ENCODE results near the gene LGR6. TPM values are rescaled to one million over a fixed set of nuclear protein-coding genes. Genes with fewer than 3 reads are reported as not detected.

The LGR6 gene
- total and polyA plus RNA-seq, 2 donors (not counting 1 experiment from before 2014, with no cell fraction given): 0.28 TPM; not detected in 1

- no peak overlapping the region for H3K4me3 ChIP-seq (ENCODE audit: control extremely low read depth in 1 of 5, extremely low read depth in 1 of 5, insufficient read depth in 1 of 5, low read depth in 2 of 5, low read length in 4 of 5)
- H4K20me1 ChIP-seq (ENCODE audit: control insufficient read depth, insufficient read depth, low read length, poor library complexity, severe bottlenecking): no peaks in the 10 kb centered on the region
- no peak overlapping the region for H2AFZ ChIP-seq (ENCODE audit: insufficient read depth, low read depth, low read length, poor library complexity, severe bottlenecking)
- ChIA-PET CTCF (interaction anchor here (0.7 to 3.0 kb wide), 4 partner anchors 32 to 445 kb away, joined by 3 to 18 read pairs (median 4); no protein-coding TSS in a partner anchor), POLR2A (no interaction called here)
- no peak overlapping the region for H3K27ac ChIP-seq (ENCODE audit: low read length in 2 of 2)
- intact Hi-C loops (cut with micrococcal nuclease): loop anchor here (1.0 kb wide), 1 partner anchor 41 kb away; no protein-coding TSS in a partner anchor
- peaks cover 0 to 18% (median 0%) of the 10 kb centered on the region in 4 experiments for H3K27me3 ChIP-seq (replicated peaks in 1 of 4; ENCODE audit: control extremely low read depth in 1 of 4, control insufficient read depth in 3 of 4, insufficient read depth in 4 of 4, low read length in 3 of 4)
- H3K4me1 Mint-ChIP-seq: no peaks in the 10 kb centered on the region
- no peaks in the 10 kb centered on the region for H3K79me2 ChIP-seq (ENCODE audit: control insufficient read depth, insufficient read depth, low read length)
- H3K4me3 Mint-ChIP-seq: no peak overlapping the region
- no peaks in the 10 kb centered on the region for H3K36me3 ChIP-seq (replicated peaks in 1 of 2; ENCODE audit: control extremely low read depth in 1 of 2, control insufficient read depth in 1 of 2, extremely low read depth in 1 of 2, insufficient read depth in 2 of 2, low read length in 1 of 2)
- H3K9me3 Mint-ChIP-seq (ENCODE audit: insufficient read depth): no peaks in the 10 kb centered on the region
- H3K9me3 ChIP-seq (ENCODE audit: control extremely low read depth in 1 of 3, control insufficient read depth in 2 of 3, insufficient read depth in 1 of 3, low read length in 2 of 3): no peaks in the 10 kb centered on the region
- H3K4me2 ChIP-seq (replicated peaks; ENCODE audit: low read depth, low read length, poor library complexity, severe bottlenecking): no peak overlapping the region
- DNase-seq: peak; percentile 13
- no peak overlapping the region for H3K9ac ChIP-seq (ENCODE audit: low read length)
- no peaks in the 10 kb centered on the region for H3K4me1 ChIP-seq (ENCODE audit: control insufficient read depth in 2 of 2, insufficient read depth in 2 of 2, low read length in 2 of 2)
- no peak for ATAC-seq (ENCODE audit: low read depth)
- TF ChIP-seq EZH2 (IDR thresholded peaks at IDR 0.05; ENCODE audit: borderline replicate concordance, insufficient read depth, low read depth, low read length, poor library complexity, severe bottlenecking): no peak
- TF ChIP-seq CTCF (IDR thresholded peaks at IDR 0.05): no peak
- WGBS (ENCODE audit: insufficient coverage): no CpG with 5 or more reads among the region's 1 CpG
- H3K27ac Mint-ChIP-seq: no peak overlapping the region
- peaks cover 30% of the 10 kb centered on the region for H3K27me3 Mint-ChIP-seq
These were observed 81.0 kb downstream of the LGR6 start for GRCh38 chr1:202274611-202275010.

DNA sequence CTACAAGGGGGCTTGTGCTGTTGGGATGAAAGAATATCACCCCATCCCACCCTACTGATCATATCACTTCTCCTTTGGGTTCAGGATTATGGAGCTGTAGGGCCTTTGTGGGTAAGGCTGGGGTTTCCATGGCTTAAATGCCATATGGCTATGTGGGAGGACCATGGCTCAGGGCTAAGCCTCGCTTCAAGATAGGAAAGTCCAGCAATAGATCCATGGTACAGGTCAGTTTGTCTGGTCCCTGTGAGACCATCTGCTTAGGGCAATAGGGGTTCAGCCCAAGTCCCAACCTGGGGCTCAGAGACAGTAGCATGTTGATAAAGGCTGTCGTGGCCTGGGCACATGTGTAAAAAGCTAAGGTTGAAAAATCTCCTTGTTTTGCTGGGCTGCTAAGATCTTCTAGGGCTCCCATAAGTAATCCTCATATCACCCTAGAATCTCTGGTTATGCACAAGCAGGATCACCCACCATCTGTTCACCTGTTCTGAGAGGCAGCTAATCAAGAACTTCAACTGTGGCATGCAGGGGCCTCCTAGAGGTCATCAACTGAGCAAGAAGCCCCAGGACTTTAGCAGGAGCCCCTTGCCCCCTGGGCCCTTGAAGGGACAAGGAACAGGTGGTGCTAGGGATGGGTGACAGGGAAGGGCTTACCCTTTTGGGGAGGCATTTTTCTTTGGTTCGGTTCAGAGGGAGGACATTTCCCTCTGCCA lies 81.6 kb downstream of the LGR6 start:
- POLR2A ChIA-PET: no interaction called here
- no peaks in the 10 kb centered on the region for H3K9me3 ChIP-seq (ENCODE audit: control extremely low read depth in 1 of 3, control insufficient read depth in 2 of 3, insufficient read depth in 1 of 3, low read length in 2 of 3)
- no peaks in the 10 kb centered on the region for H3K9me3 Mint-ChIP-seq (ENCODE audit: insufficient read depth)
- 96% methylated on average over 3 of the region's 3 CpGs for WGBS (ENCODE audit: insufficient coverage)
- no peak overlapping the region for H3K4me3 Mint-ChIP-seq
- H3K9ac ChIP-seq (ENCODE audit: low read length): no peak overlapping the region
- intact Hi-C loops (cut with micrococcal nuclease): no loop called here
- CTCF ChIA-PET: interaction anchor here (1.1 to 3.0 kb wide), 2 partner anchors 31 to 445 kb away, joined by 3 to 18 read pairs; no protein-coding TSS in a partner anchor
- no peak for ATAC-seq (ENCODE audit: low read depth)
- H3K27ac Mint-ChIP-seq: no peak overlapping the region
- H2AFZ ChIP-seq (ENCODE audit: insufficient read depth, low read depth, low read length, poor library complexity, severe bottlenecking): no peak overlapping the region
- H3K27me3 Mint-ChIP-seq: peaks cover 30% of the 10 kb centered on the region
- no peaks in the 10 kb centered on the region for H3K4me1 Mint-ChIP-seq
- H3K27ac ChIP-seq (ENCODE audit: low read length in 2 of 2): no peak overlapping the region
- no peak for DNase-seq
- H4K20me1 ChIP-seq (ENCODE audit: control insufficient read depth, insufficient read depth, low read length, poor library complexity, severe bottlenecking): no peaks in the 10 kb centered on the region
- TF ChIP-seq CTCF (IDR thresholded peaks at IDR 0.05) (no peak), EZH2 (IDR thresholded peaks at IDR 0.05; ENCODE audit: borderline replicate concordance, insufficient read depth, low read depth, low read length, poor library complexity, severe bottlenecking) (no peak)
- H3K4me2 ChIP-seq (replicated peaks; ENCODE audit: low read depth, low read length, poor library complexity, severe bottlenecking): no peak overlapping the region
- H3K4me1 ChIP-seq (ENCODE audit: control insufficient read depth in 2 of 2, insufficient read depth in 2 of 2, low read length in 2 of 2): no peaks in the 10 kb centered on the region
- H3K27me3 ChIP-seq (replicated peaks in 1 of 4; ENCODE audit: control extremely low read depth in 1 of 4, control insufficient read depth in 3 of 4, insufficient read depth in 4 of 4, low read length in 3 of 4): peaks cover 0 to 18% (median 0%) of the 10 kb centered on the region in 4 experiments
- H3K36me3 ChIP-seq (replicated peaks in 1 of 2; ENCODE audit: control extremely low read depth in 1 of 2, control insufficient read depth in 1 of 2, extremely low read depth in 1 of 2, insufficient read depth in 2 of 2, low read length in 1 of 2): no peaks in the 10 kb centered on the region
- H3K79me2 ChIP-seq (ENCODE audit: control insufficient read depth, insufficient read depth, low read length): no peaks in the 10 kb centered on the region
- no peak overlapping the region for H3K4me3 ChIP-seq (ENCODE audit: control extremely low read depth in 1 of 5, extremely low read depth in 1 of 5, insufficient read depth in 1 of 5, low read depth in 2 of 5, low read length in 4 of 5)
